Suprapubic skin (tissue), 4 donors: ENCODE data around the gene ADAMTS2. TPM values are rescaled to one million over a fixed set of nuclear protein-coding genes. Genes with fewer than 3 reads are reported as not detected.

ENCODE experiments used
- DNase-seq, 2 donors: peaks; one replicate each; pipeline ENCODE4 v3.0.0-alpha.2; 2019; ENCODE audit warnings: low spot score in 2 of 2
- H3K27ac ChIP-seq: fragments of 200-600 bp; sonication (generic); one replicate; pipeline ENCODE4 v1.5.1; 2019
- H3K27me3 ChIP-seq: fragments of 200-600 bp; sonication (generic); one replicate; pipeline ENCODE4 v1.5.1; 2019
- H3K36me3 ChIP-seq: fragments of 200-600 bp; sonication (generic); one replicate; pipeline ENCODE4 v1.5.1; 2019
- H3K4me1 ChIP-seq: fragments of 200-600 bp; sonication (generic); one replicate; pipeline ENCODE4 v1.5.1; 2019
- H3K4me3 ChIP-seq: fragments of 200-600 bp; sonication (generic); one replicate; pipeline ENCODE4 v1.5.1; 2019; ENCODE audit warnings: mild to moderate bottlenecking
- H3K9me3 ChIP-seq: fragments of 200-600 bp; sonication (generic); one replicate; pipeline ENCODE4 v1.5.1; 2019
- EP300 ChIP-seq: sonication (generic); formaldehyde crosslinking; IDR thresholded peaks from one replicate; pipeline ENCODE4 v1.6.1; 2017; ENCODE audit warnings: antibody characterized with exemption
- POLR2A ChIP-seq, 2 donors: fragments of 450-650 bp; IDR thresholded peaks; one replicate each; pipeline ENCODE4 v1.6.1; 2017; ENCODE audit warnings: antibody characterized with exemption in 2 of 2, mild to moderate bottlenecking in 2 of 2, moderate library complexity in 2 of 2
- POLR2AphosphoS5 ChIP-seq, 3 donors: sonication (generic); formaldehyde crosslinking; IDR thresholded peaks; one replicate each; pipeline ENCODE4 v1.6.1; 2017; ENCODE audit warnings: antibody characterized with exemption in 3 of 3
- WGBS: methylation state at CpG from one replicate; pipeline ENCODE4 v1.1.5; 2018; 5-methylcytosine and 5-hydroxymethylcytosine counted together
- total RNA-seq, 4 donors: library from RNA; depleted of rRNA; stranded (reverse); fragments of >200 nt; gene quantifications; one replicate each; pipeline ENCODE4 v1.1.0, GENCODE V29; 2016
- TF ChIP-seq, protein P1 (sequence below), 2 donors: fragments of 200-600 bp in 1 of 2; fragments of 450-650 bp in 1 of 2; sonication (generic) in 1 of 2; IDR thresholded peaks; one replicate each; pipeline ENCODE4 v1.5.1; 2016 to 2019; ENCODE audit warnings: antibody characterized with exemption in 2 of 2, mild to moderate bottlenecking in 1 of 2, moderate library complexity in 1 of 2

Gene ADAMTS2
- total RNA-seq, 4 donors from 2014 or later: 3.1 to 5.5 (median 4.3) TPM

DNA sequence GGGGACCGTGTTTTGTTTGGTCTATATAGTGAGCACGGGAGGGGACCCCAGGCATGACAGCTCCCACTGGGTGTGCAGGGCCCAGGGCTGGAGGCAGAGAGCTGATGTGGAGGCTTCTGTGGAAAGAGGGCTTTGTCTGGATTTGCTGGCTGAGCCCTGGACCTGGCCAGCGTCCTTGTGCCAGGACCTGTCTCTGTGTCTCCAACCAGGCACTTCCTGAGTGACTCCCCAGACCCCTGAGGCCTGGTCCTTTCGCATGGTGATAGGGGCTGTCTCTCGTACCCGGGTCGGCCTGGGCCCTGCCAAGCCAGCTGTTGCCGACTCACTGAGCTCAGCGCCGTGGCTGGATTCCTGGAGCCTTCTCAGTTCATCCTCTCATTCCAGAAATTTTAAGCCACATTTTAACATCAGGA, 77.6 kb downstream of the ADAMTS2 start:
- TF ChIP-seq EP300: no peak
- TF ChIP-seq POLR2A (IDR thresholded peaks at IDR 0.05): no peak
- TF ChIP-seq POLR2AphosphoS5 (IDR thresholded peaks at IDR 0.05): no peak
- TF ChIP-seq, protein P1, sequence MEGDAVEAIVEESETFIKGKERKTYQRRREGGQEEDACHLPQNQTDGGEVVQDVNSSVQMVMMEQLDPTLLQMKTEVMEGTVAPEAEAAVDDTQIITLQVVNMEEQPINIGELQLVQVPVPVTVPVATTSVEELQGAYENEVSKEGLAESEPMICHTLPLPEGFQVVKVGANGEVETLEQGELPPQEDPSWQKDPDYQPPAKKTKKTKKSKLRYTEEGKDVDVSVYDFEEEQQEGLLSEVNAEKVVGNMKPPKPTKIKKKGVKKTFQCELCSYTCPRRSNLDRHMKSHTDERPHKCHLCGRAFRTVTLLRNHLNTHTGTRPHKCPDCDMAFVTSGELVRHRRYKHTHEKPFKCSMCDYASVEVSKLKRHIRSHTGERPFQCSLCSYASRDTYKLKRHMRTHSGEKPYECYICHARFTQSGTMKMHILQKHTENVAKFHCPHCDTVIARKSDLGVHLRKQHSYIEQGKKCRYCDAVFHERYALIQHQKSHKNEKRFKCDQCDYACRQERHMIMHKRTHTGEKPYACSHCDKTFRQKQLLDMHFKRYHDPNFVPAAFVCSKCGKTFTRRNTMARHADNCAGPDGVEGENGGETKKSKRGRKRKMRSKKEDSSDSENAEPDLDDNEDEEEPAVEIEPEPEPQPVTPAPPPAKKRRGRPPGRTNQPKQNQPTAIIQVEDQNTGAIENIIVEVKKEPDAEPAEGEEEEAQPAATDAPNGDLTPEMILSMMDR (IDR thresholded peaks at IDR 0.05): no peak
- Histone ChIP-seq H3K4me3 (no peak overlapping the region), H3K9me3 (no peaks in the 10 kb centered on the region), H3K36me3 (no peaks in the 10 kb centered on the region), H3K27ac (peak overlapping the region; percentile 34), H3K27me3 (peaks cover 15% of the 10 kb centered on the region), H3K4me1 (peaks cover 63% of the 10 kb centered on the region)
- DNase-seq: peak; percentile 48 to 72
- 79% methylated on average over 8 of the region's 10 CpGs for WGBS

DNA sequence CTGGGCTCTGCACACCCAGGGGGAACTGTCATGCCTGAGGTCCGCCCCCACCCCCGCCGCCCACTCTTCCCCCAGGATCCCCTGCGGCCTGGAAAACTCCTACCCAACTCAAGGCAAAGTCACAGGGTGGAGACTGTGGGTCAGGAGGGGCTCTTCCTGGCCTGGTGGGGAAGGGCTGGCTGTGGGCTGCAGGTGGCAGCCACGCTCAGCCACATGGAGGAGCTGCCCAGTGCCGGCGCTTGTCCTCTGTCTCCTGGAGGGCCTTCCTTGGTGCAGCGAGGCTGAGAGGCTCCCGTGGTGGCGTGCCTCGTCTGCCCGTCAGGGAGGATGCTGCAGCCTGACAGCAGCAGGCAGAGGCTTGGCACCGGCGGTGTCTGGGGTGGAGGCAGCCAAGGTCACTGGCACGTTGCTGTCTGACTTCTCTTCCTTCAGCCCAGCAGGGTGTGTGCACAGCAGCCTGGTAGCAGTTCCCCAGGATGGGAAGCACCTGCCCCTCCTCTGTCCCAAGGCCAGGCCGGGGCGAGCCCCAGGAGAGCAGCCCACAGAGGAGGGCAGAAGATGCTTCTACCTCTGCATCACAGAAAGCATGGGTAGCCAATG, 78.1 kb downstream of the ADAMTS2 start:
- no CpG with 5 or more reads among the region's 17 CpGs for WGBS
- Histone ChIP-seq H3K4me1 (peaks cover 58% of the 10 kb centered on the region), H3K27me3 (peaks cover 15% of the 10 kb centered on the region), H3K27ac (no peak overlapping the region), H3K4me3 (no peak overlapping the region), H3K36me3 (no peaks in the 10 kb centered on the region), H3K9me3 (no peaks in the 10 kb centered on the region)
- DNase-seq: peak; percentile 51 to 71
- TF ChIP-seq, protein P1 (IDR thresholded peaks at IDR 0.05): no peak
- no peak for TF ChIP-seq POLR2A (IDR thresholded peaks at IDR 0.05)
- TF ChIP-seq EP300: no peak
- no peak for TF ChIP-seq POLR2AphosphoS5 (IDR thresholded peaks at IDR 0.05)

DNA sequence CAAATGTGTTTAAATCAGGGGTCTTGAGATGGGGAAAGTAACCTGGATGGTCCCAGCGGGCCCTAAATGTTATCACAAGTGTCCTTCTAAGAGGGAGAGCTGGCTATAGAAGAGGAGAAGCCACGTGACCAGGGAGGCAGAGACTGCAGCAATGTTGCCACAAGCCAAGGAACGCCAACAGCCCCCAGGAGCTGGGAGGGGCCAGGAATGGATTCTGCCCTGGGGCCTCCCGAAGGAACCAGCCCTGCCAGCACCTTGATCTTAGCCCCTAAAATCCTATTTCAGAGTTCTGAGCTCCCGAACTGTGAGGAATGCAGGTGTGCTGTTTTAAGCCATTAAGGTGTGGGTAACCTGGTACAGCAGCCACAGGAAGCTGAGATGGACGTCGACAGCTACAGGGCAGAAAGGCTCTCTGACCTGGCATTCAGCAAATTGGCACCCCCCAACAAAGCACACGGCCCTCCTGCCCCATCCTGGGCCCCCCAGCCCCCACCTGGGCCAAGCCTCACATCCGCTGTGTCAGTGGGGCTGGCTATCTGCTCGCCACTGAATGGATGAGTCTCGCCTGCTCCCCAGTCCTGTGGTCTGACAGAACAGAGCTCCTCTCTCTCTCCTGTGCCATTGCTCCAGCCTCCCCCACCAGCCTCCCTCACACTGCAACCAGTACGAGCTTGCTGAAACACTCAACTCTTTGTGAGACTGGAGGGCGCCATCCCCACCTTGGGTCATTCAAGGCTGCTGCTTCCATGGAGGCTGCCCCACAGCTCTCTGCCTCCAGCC, 78.8 kb downstream of the ADAMTS2 start:
- peaks cover 53% of the 10 kb centered on the region for H3K4me1 ChIP-seq
- H3K4me3 ChIP-seq: no peak overlapping the region
- no peaks in the 10 kb centered on the region for H3K36me3 ChIP-seq
- H3K9me3 ChIP-seq: no peaks in the 10 kb centered on the region
- H3K27me3 ChIP-seq: peaks cover 15% of the 10 kb centered on the region
- 62% methylated on average over 12 of the region's 13 CpGs for WGBS
- no peak for TF ChIP-seq POLR2AphosphoS5 (IDR thresholded peaks at IDR 0.05)
- TF ChIP-seq EP300: no peak
- TF ChIP-seq, protein P1 (IDR thresholded peaks at IDR 0.05): no peak
- no peak for TF ChIP-seq POLR2A (IDR thresholded peaks at IDR 0.05)
- H3K27ac ChIP-seq: peak overlapping the region; percentile 50
- peak in 1 of 2 donors; percentile 57 for DNase-seq

DNA sequence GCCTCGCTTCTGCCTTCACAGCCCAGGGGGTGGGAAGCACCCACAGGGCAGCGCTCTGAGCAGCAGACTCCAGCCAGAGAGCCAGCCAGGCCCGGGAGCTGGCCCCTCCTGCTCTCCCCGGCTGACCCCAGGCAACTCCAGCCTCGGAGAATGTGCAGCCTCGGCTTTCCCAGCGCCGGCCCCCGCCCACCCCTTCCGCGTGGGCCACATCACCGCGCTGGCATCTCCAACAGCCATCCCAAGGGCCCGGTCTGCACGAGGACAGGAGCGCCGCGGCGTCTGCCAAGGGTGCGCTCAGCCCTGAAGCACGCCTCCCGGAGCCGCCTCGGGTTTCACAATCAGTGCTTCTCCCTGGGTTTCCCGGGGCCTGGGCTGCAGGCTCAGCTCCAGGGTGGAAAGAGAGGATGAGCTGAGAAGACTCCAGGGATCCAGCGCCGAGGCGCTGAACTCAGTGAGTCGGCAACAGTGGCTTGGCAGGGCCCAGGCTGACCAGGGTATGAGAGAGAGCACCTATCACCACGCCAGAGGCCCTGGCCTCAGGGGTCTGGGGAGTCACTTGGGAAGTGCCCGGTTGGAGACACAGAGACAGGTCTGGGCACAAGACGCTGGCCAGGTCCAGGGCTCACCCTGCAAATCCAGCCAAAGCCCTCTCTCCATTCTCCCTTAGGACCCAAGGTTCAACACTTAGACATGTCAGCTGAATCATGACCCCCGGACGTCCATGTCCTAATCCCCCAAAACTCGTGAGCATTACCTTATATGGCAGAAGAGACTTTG, 79.6 kb downstream of the ADAMTS2 start:
- Histone ChIP-seq H3K27me3 (peaks cover 15% of the 10 kb centered on the region), H3K27ac (peak overlapping the region; percentile 50), H3K9me3 (no peaks in the 10 kb centered on the region), H3K36me3 (no peaks in the 10 kb centered on the region), H3K4me3 (no peak overlapping the region), H3K4me1 (peaks cover 46% of the 10 kb centered on the region)
- WGBS: 39% methylated on average over 11 of the region's 35 CpGs
- DNase-seq: peak; percentile 94 to 96
- TF ChIP-seq POLR2AphosphoS5 (IDR thresholded peaks at IDR 0.05) (peak in 2 of 3 donors; percentile 83 to 91), EP300 (no peak), POLR2A (IDR thresholded peaks at IDR 0.05) (no peak)
- TF ChIP-seq, protein P1 (IDR thresholded peaks at IDR 0.05): no peak
